GM12873 (cell line): ENCODE measurements around the gene RBM33.

Source experiments
- TF ChIP-seq, protein P1 (sequence below): IDR thresholded peaks from 2 replicates; pipeline ENCODE4 v1.5.1; 2012; ENCODE audit warnings: low read depth, mild to moderate bottlenecking, moderate library complexity, low read length, control low read depth; ENCODE audit not compliant: insufficient read depth; ENCODE audit errors: missing control alignments

RBM33 gene

DNA sequence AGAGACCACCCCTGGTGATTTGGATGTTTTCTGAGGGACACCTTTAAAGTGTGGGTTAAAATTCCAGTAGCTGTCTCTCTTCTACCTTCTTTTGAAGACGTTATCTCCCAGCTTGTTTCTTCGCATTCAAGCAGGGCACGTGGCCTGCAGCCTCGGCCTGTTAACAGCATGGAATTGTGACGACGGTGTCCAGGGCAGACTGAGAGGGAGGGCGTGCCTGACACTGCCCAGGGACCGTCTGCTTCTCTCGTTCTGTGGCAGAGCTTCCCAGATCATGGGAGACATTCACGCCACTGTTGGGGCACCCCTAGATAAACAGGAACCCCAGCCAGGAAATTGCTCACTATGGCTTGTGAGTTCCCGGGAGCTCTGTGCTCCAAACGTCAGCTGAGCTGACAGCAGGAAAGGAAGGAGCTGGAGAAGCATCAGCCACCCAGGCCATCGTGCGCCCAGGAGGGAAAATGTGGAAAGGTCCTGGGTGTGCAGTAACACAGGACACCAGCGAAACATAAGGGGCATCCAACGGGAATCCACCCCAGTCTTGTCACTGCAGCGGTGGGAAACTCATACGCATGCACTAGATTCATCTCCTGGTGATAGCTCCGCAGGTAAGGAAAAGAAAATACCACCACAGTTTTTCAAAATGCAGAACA lies 41.1 kb upstream of the RBM33 start:
- TF ChIP-seq, protein P1, sequence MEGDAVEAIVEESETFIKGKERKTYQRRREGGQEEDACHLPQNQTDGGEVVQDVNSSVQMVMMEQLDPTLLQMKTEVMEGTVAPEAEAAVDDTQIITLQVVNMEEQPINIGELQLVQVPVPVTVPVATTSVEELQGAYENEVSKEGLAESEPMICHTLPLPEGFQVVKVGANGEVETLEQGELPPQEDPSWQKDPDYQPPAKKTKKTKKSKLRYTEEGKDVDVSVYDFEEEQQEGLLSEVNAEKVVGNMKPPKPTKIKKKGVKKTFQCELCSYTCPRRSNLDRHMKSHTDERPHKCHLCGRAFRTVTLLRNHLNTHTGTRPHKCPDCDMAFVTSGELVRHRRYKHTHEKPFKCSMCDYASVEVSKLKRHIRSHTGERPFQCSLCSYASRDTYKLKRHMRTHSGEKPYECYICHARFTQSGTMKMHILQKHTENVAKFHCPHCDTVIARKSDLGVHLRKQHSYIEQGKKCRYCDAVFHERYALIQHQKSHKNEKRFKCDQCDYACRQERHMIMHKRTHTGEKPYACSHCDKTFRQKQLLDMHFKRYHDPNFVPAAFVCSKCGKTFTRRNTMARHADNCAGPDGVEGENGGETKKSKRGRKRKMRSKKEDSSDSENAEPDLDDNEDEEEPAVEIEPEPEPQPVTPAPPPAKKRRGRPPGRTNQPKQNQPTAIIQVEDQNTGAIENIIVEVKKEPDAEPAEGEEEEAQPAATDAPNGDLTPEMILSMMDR, result no peak

DNA sequence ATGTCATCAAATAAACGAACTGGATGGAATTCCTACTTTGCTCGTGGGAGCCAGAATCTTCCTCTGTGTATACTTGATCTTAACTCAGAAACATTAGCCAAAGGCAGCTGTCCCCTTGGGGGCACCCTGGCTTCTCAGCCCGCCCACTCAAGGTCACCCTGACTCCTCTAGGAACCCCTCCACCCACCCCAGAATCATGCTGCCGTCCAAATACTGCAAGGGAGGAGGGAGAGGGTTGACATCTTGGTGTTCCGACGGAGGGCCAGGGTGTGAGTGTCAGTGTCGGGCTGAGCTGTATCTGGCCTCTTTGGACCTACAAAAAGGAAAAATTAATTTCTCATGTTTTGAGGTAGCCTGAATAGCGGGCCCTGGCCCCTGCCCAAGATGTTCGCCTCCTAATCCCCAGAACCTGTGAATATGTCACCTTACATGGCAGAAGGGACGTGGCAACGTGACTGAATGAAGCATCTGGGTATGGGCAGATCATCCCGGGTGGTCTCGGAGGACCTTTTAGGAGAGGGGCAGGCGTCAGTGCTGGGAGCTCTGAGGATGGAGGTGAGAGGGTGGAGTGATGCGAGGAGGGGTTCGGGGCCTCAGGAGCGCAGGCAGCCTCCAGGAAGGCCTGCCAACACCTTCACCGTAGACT lies 40.5 kb upstream of the RBM33 start:
- TF ChIP-seq, protein P1, result no peak

- TF ChIP-seq, protein P1, result no peak
Observed at GRCh38 chr7:155604504-155604997, 39.9 kb upstream of the RBM33 start.

GRCh38 chr7:155609185-155609584 lies 35.3 kb upstream of the RBM33 start:
- TF ChIP-seq, protein P1, result no peak

- TF ChIP-seq, protein P1, result no peak
Observed at GRCh38 chr7:155610633-155611193, 33.7 kb upstream of the RBM33 start.

DNA sequence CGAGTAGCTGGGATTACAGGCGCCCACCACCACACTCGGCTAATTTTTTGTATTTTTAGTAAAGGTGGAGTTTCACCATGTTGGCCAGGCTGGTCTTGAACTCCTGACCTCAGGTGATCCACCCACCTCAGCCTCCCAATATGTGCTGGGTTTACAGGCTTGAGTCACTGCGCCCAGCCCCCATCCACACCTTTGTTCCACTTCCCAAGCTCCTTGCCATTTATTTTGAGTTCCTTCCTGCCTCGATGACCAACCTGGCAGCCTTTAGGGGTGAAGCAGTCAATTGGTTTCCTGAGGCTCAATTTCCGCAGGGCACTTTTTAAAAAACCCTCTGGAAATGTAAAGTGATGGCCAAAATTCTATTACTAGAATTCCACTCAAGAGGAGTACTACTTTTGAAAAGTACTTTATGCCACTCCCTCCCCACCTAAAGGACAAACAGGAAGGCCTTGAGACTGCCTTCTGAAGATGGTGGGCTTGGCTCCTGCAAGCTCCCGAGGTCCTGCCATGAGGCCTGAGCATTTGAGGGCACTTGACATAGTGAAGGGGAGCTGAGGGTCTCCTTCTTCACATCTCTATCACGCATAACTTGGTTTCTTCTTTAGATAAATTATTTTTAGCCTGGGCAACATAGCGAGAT lies 32.5 kb upstream of the RBM33 start:
- TF ChIP-seq, protein P1, result no peak

DNA sequence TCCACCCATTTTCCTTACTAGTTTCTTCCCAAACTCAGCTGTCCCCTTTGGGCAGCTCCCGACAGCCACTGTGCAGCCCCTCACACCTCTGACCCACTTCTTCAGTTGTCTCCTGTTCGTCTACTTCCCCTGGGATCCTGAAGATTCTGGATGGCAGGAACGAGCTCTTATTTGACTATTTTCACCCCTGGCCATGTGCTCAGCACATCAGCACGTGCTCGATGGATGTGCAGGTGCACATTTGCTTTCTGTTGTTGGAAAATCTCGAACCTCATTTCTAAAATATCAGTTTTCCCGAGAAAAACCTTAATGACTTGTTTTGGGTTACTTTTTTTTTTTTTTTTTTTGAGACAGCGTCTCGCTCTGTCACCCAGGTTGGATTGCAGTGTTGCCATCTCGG lies 31.8 kb upstream of the RBM33 start:
- TF ChIP-seq, protein P1, result no peak
